ACC112 (cell line): ENCODE results near the gene TMEM35B.
"Not testable (repeated sequence)": the region's sequence is repeated elsewhere in the genome, so short reads cannot be mapped to it uniquely, and the experiment has no call there.

Experiments
- H2AFZ ChIP-seq: fragments of 200-600 bp; sonication (generic); one replicate; pipeline ENCODE4 v1.6.0; 2017; ENCODE audit warnings: antibody characterized with exemption, low read length; ENCODE audit not compliant: unreplicated experiment
- H3K27ac ChIP-seq: fragments of 200-600 bp; sonication (generic); 2 replicates; pipeline ENCODE4 v1.5.1; 2014; ENCODE audit warnings: low read depth, mild to moderate bottlenecking, antibody characterized with exemption, low read length, moderate library complexity
- H3K27me3 ChIP-seq: fragments of 200-600 bp; sonication (generic); 2 replicates; pipeline ENCODE4 v1.6.1; 2014; ENCODE audit warnings: mild to moderate bottlenecking, antibody characterized with exemption, low read length, moderate library complexity, mixed read lengths; ENCODE audit not compliant: insufficient read depth
- H3K36me3 ChIP-seq: fragments of 200-600 bp; sonication (generic); 2 replicates; pipeline ENCODE4 v1.6.1; 2016; ENCODE audit warnings: mild to moderate bottlenecking, antibody characterized with exemption, low read length, moderate library complexity, mixed read lengths; ENCODE audit not compliant: insufficient read depth
- H3K4me1 ChIP-seq: fragments of 200-600 bp; sonication (generic); one replicate; pipeline ENCODE4 v1.6.1; 2016; ENCODE audit warnings: low read length, mixed read lengths; ENCODE audit not compliant: insufficient read depth, unreplicated experiment, control insufficient read depth
- H3K4me3 ChIP-seq: fragments of 200-600 bp; sonication (generic); 2 replicates; pipeline ENCODE4 v1.5.1; 2014; ENCODE audit warnings: mild to moderate bottlenecking, low read depth, low read length
- H3K79me2 ChIP-seq: fragments of 200-600 bp; sonication (generic); one replicate; pipeline ENCODE4 v1.6.0; 2016; ENCODE audit warnings: low read length; ENCODE audit not compliant: control insufficient read depth, unreplicated experiment, insufficient read depth

The TMEM35B gene

GRCh38 chr1:34977210-34977471 lies 8.0 kb downstream of the TMEM35B start:
- H3K36me3 ChIP-seq: peaks cover 12% of the 10 kb centered on the region; the same call in 1 of the 2 replicates
- H3K4me1 ChIP-seq: no peaks in the 10 kb centered on the region
- H3K4me3 ChIP-seq: no peak overlapping the region
- H3K79me2 ChIP-seq: no peaks in the 10 kb centered on the region
- no peak overlapping the region for H3K27ac ChIP-seq
- H2AFZ ChIP-seq: no peak overlapping the region
- H3K27me3 ChIP-seq: no peaks in the 10 kb centered on the region

DNA sequence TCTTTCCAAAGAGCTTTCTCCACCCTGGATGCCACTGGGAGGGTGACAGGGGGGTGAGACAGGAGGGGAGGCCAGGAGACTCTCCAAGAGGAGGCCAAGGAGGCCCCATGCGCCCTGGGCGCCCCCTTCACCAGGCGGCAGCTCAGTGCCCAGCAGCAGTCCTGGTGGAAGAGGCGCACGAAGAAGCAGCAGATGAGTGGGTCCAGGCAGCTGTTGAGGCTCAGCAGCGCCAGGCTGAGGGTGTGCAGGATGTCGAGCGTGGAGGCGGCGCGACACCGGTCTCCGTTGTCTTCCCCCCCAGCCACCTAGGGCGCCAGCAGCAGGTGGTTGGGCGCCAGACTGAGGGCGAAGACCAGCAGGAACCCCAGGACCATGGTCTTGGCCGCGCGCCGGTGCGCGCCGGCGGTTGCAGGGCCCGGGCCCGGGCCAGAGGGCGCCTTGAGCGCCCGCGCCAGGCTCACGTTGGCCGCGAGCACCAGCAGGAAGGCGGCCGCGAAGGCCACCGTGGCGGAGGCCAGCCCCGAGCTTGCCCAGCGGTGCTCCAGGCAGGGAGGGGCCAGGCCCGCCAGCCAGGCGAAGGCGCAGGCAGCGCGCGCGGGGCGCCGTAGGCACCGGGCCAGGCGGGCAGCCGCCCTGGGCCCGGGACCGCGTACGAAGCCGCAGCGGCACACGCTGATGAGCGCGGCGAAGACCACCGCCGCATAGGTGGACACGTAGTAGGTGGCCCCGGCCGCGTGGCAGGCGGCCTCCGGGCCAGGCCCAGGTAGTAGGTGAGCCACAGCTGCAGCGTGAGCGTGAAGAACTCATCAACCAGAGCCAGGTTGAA lies 8.6 kb downstream of the TMEM35B start:
- Histone ChIP-seq H2AFZ (no peak overlapping the region), H3K79me2 (no peaks in the 10 kb centered on the region), H3K27me3 (no peaks in the 10 kb centered on the region), H3K4me3 (no peak overlapping the region), H3K27ac (no peak overlapping the region), H3K4me1 (no peaks in the 10 kb centered on the region), H3K36me3 (0 out of 2 replicates have a peak, but pooled peaks cover 9% of the 10 kb centered on the region)

DNA sequence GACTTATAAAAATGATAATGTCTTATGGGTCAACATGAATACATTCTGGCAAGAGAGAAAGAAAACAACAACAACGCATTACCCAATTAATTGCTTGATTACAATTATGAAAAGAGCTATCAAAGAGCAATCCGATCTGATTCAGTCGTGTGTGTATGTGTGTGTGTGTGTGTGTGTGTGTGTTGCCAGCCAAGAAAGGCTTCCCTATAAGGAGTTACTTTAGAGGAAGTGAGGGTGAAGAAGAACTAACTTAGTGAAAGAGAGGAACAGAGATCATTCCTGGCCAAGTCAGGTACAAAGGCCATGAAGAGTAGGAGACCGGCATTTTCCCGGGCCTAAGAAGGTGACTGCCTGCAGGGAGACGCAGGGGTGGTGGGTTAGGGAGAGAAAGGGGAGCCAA lies 9.4 kb downstream of the TMEM35B start:
- H3K79me2 ChIP-seq: no peaks in the 10 kb centered on the region
- H3K27ac ChIP-seq: no peak overlapping the region
- no peaks in the 10 kb centered on the region for H3K27me3 ChIP-seq
- H3K4me3 ChIP-seq: no peak overlapping the region
- 0 out of 2 replicates have a peak, but pooled peaks cover 4% of the 10 kb centered on the region for H3K36me3 ChIP-seq
- no peak overlapping the region for H2AFZ ChIP-seq
- H3K4me1 ChIP-seq: no peaks in the 10 kb centered on the region

DNA sequence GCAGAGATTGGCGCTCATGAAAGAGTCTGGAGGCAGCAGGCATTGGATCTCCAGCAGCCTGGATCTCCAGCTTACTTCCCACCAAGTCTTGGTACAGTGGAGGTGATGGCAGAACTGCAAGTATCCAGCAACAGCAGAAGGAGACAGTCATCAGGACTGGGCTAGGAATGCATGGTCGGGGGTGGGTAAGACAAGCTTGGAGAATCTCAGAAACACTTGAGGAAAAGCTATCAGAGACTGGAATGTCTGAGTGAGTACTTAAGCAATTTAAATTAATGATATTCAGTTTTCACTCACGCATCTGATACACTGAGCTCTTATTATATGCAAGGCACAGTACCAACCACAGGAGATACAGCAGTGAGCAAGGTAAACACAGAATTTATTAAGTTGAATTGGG lies 9.8 kb downstream of the TMEM35B start:
- no peak overlapping the region for H3K4me3 ChIP-seq
- H3K4me1 ChIP-seq: no peaks in the 10 kb centered on the region
- H3K36me3 ChIP-seq: no peaks in the 10 kb centered on the region
- no peaks in the 10 kb centered on the region for H3K27me3 ChIP-seq
- no peak overlapping the region for H2AFZ ChIP-seq
- no peaks in the 10 kb centered on the region for H3K79me2 ChIP-seq
- no peak overlapping the region for H3K27ac ChIP-seq

GRCh38 chr1:34974626-34975025 lies 10.5 kb downstream of the TMEM35B start:
- no peak overlapping the region for H3K4me3 ChIP-seq
- H3K27me3 ChIP-seq: no peaks in the 10 kb centered on the region
- H3K4me1 ChIP-seq: no peaks in the 10 kb centered on the region
- H3K36me3 ChIP-seq: no peaks in the 10 kb centered on the region
- H3K79me2 ChIP-seq: no peaks in the 10 kb centered on the region
- no peak overlapping the region for H2AFZ ChIP-seq
- no peak overlapping the region for H3K27ac ChIP-seq

DNA sequence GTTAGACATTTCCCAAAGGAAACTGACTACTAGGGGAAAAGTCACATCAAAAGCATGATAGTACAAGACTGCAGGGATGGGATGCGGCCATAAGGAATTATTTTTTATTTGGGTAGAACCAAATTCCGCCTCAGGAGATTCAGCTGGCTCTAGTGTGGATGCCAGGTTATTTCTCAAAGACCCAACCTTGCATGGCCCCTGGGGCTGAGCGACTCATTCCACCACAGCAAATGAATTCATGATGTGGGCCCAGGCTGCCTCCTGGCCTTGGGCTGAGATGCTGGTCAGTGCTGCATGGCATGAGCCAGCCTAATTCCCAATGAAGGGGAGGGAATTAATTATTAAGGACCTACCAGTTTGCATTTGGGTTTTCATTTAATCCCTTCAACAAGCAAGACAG lies 11.8 kb downstream of the TMEM35B start:
- Histone ChIP-seq H3K27ac (no peak overlapping the region), H3K27me3 (no peaks in the 10 kb centered on the region), H3K4me3 (no peak overlapping the region), H3K36me3 (no peaks in the 10 kb centered on the region), H2AFZ (no peak overlapping the region), H3K4me1 (no peaks in the 10 kb centered on the region), H3K79me2 (no peaks in the 10 kb centered on the region)

DNA sequence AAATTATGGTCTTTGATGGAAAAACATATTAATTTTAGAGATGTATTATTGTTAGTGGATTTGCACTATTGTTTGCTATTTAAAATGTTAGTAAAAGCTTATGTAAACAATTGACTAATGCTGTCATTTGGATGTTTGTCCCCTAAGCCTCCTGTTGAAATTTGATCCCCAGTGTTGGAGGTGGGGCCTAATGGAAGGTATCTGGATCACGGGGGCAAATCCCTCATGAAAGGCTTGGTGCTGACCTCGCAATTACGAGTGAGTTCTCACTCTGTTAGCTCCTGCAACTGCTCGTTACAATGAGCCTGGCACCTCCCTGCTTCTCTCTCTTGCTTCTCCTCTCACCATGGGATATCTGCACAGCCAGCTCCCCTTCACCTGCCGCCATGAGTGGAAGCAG lies 14.3 kb downstream of the TMEM35B start:
- Histone ChIP-seq H3K27ac (no peak overlapping the region), H3K36me3 (no peaks in the 10 kb centered on the region), H3K27me3 (0 out of 2 replicates have a peak, but pooled peaks cover 9% of the 10 kb centered on the region), H2AFZ (no peak overlapping the region), H3K4me1 (no peaks in the 10 kb centered on the region), H3K79me2 (no peaks in the 10 kb centered on the region), H3K4me3 (no peak overlapping the region)

- no peaks in the 10 kb centered on the region for H3K36me3 ChIP-seq
- H3K79me2 ChIP-seq: no peaks in the 10 kb centered on the region
- H3K4me1 ChIP-seq: no peaks in the 10 kb centered on the region
Measured at GRCh38 chr1:34970220-34970735, 14.9 kb downstream of the TMEM35B start.

DNA sequence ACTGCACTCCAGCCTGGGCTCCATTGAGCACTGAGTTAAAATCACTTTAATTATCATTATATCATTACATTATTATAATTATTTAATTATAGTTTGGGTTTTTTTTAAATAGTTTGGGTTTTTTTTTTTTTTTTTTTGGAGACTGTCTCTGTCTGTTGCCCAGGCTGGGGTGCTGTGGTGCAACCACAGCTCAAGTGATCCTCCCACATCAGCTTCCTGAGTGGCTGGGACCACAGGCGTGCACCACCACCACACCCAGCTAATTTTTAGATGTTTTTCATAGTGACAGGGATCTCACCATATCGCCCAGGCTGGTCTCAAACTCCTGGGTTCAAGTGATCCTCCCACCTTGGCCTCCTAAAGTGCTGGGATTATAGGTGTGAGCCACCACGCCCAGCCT lies 16.9 kb downstream of the TMEM35B start:
- H3K79me2 ChIP-seq, H3K4me3 ChIP-seq, H3K36me3 ChIP-seq, H3K27me3 ChIP-seq, H3K4me1 ChIP-seq, H3K27ac ChIP-seq, H2AFZ ChIP-seq: not testable (repeated sequence)

More at GRCh38 chr1:34970220-34970735, 14.9 kb downstream of the TMEM35B start:
- Histone ChIP-seq H3K27ac (no peak overlapping the region), H2AFZ (no peak overlapping the region), H3K4me3 (no peak overlapping the region), H3K27me3 (0 out of 2 replicates have a peak, but pooled peaks cover 9% of the 10 kb centered on the region)

DNA sequence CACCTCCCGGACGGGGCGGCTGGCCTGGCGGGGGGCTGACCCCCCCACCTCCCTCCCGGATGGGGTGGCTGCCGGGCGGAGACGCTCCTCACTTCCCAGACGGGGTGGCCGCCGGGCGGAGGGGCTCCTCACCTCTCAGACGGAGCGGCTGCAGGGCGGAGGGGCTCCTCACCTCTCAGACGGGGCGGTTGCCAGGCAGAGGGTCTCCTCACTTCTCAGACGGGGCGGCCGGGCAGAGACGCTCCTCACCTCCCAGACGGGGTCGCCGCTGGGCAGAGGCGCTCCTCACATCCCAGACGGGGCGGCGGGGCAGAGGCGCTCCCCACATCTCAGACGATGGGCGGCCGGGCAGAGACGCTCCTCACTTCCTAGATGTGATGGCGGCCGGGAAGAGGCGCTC lies 17.5 kb downstream of the TMEM35B start:
- H3K27ac ChIP-seq, H3K4me3 ChIP-seq: not testable (repeated sequence)

DNA sequence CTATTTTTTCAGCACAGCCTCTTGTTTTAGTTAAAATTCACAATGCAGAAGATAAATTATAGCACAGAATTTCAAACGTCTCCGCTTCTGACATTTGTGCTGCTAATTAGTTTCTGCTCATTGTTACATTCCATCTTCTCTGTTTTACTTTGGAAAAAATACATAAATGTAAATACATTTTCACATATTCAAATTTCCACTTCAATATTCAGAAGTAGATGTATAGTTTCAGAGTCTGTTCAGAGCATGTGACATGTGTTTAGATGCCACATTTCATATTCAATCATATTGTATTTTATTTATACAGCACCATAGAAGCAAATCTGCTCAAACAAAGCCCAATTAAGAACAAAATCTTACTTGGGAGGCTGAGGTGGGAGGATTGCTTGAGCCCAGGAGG lies 19.6 kb downstream of the TMEM35B start:
- H3K27ac ChIP-seq: no peak overlapping the region
- no peaks in the 10 kb centered on the region for H3K4me1 ChIP-seq
- H3K27me3 ChIP-seq: peaks cover 24% of the 10 kb centered on the region
- no peak overlapping the region for H3K4me3 ChIP-seq
- no peak overlapping the region for H2AFZ ChIP-seq
- no peaks in the 10 kb centered on the region for H3K79me2 ChIP-seq
- no peaks in the 10 kb centered on the region for H3K36me3 ChIP-seq

More for the DNA sequence above, 17.5 kb downstream of the TMEM35B start:
- not testable (repeated sequence) for H2AFZ ChIP-seq, H3K79me2 ChIP-seq, H3K4me1 ChIP-seq, H3K36me3 ChIP-seq
- H3K27me3 ChIP-seq: 0 out of 2 replicates have a peak, but pooled peaks cover 12% of the 10 kb centered on the region
